ENCODE measurements around the gene PIGU.

Gene PIGU

DNA sequence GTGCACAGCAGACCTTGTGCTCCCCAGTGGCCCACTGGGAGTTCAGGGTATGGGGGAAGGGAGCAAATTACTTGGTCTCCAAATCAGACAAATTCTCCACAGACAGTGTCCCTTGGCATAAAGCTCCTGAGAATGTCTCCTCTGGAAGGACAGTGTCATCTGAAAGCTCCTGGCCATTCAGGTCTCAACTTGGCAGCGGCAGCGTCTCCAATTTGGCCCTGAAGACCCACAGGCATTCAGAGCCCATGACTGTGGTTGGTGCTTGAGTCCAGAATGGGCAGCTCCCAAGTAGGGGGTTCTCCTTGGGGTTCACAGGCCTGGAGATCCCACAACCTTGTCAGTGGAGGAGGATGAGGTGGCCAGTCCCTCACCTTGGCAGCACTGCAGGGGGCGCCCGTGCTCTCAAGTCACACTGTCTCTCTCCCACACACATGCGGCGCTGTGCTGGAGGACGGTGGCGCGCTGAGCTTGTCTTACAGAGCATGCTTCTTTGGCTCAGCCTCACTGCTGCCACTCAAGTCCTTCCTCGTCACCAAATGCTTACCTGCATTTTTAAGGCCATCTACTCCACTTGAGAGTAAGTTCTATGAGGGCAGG lies 140.0 kb downstream of the PIGU start:
- Histone ChIP-seq H3K27me3 (ENCODE audit: insufficient read depth, poor library complexity, severe bottlenecking) (no peaks in the 10 kb centered on the region), H3K4me1 (ENCODE audit: insufficient read depth, poor library complexity, severe bottlenecking) (no peaks in the 10 kb centered on the region), H3K27ac (ENCODE audit: poor library complexity, severe bottlenecking) (no peak overlapping the region), H3K9me3 (ENCODE audit: severe bottlenecking) (no peaks in the 10 kb centered on the region), H3K36me3 (ENCODE audit: low read depth) (peaks cover 96% of the 10 kb centered on the region), H3K4me3 (ENCODE audit: severe bottlenecking) (no peak overlapping the region)
- DNase-seq (ENCODE audit: low spot score) (peak; percentile 87), ATAC-seq (ENCODE audit: low read depth) (no peak)
- TF ChIP-seq, protein P1, sequence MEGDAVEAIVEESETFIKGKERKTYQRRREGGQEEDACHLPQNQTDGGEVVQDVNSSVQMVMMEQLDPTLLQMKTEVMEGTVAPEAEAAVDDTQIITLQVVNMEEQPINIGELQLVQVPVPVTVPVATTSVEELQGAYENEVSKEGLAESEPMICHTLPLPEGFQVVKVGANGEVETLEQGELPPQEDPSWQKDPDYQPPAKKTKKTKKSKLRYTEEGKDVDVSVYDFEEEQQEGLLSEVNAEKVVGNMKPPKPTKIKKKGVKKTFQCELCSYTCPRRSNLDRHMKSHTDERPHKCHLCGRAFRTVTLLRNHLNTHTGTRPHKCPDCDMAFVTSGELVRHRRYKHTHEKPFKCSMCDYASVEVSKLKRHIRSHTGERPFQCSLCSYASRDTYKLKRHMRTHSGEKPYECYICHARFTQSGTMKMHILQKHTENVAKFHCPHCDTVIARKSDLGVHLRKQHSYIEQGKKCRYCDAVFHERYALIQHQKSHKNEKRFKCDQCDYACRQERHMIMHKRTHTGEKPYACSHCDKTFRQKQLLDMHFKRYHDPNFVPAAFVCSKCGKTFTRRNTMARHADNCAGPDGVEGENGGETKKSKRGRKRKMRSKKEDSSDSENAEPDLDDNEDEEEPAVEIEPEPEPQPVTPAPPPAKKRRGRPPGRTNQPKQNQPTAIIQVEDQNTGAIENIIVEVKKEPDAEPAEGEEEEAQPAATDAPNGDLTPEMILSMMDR (IDR thresholded peaks at IDR 0.05; ENCODE audit: poor library complexity, severe bottlenecking): no peak

DNA sequence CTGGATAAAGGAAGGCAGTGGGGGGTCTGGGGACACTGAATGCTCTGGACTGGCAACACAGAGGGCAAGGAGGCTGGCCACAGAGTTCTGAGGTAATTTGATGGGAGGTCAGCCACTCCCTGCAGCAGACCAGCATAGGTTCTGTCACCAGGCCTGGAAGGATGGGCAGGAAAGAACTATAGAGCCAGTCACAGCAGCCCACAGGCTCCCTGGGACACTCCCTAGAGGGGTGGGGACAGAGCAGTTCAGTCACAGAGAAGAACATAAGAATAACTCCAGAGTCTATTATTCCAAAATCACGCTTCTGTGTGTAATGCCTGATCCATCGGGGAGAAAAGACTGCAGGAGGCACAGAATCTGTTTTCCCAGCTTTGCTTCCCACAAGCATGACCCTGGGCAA lies 141.0 kb downstream of the PIGU start:
- peak; percentile 65 for DNase-seq (ENCODE audit: low spot score)
- ATAC-seq (ENCODE audit: low read depth): no peak
- Histone ChIP-seq H3K4me3 (ENCODE audit: severe bottlenecking) (no peak overlapping the region), H3K27me3 (ENCODE audit: insufficient read depth, poor library complexity, severe bottlenecking) (no peaks in the 10 kb centered on the region), H3K9me3 (ENCODE audit: severe bottlenecking) (no peaks in the 10 kb centered on the region), H3K4me1 (ENCODE audit: insufficient read depth, poor library complexity, severe bottlenecking) (no peaks in the 10 kb centered on the region), H3K27ac (ENCODE audit: poor library complexity, severe bottlenecking) (no peak overlapping the region), H3K36me3 (ENCODE audit: low read depth) (peaks cover 96% of the 10 kb centered on the region)
- TF ChIP-seq, protein P1 (IDR thresholded peaks at IDR 0.05; ENCODE audit: poor library complexity, severe bottlenecking): no peak

- no peaks in the 10 kb centered on the region for H3K9me3 ChIP-seq (ENCODE audit: severe bottlenecking)
- H3K27me3 ChIP-seq (ENCODE audit: insufficient read depth, poor library complexity, severe bottlenecking): no peaks in the 10 kb centered on the region
- peak; percentile 64 for DNase-seq (ENCODE audit: low spot score)
- H3K36me3 ChIP-seq (ENCODE audit: low read depth): peaks cover 96% of the 10 kb centered on the region
- ATAC-seq (ENCODE audit: low read depth): no peak
- no peak overlapping the region for H3K27ac ChIP-seq (ENCODE audit: poor library complexity, severe bottlenecking)
- H3K4me3 ChIP-seq (ENCODE audit: severe bottlenecking): no peak overlapping the region
- TF ChIP-seq, protein P1 (IDR thresholded peaks at IDR 0.05; ENCODE audit: poor library complexity, severe bottlenecking): no peak
- H3K4me1 ChIP-seq (ENCODE audit: insufficient read depth, poor library complexity, severe bottlenecking): no peaks in the 10 kb centered on the region
Observed at GRCh38 chr20:34535301-34535840, 141.5 kb downstream of the PIGU start.

GRCh38 chr20:34534391-34535165 lies 142.3 kb downstream of the PIGU start:
- TF ChIP-seq, protein P1 (IDR thresholded peaks at IDR 0.05; ENCODE audit: poor library complexity, severe bottlenecking): no peak
- Histone ChIP-seq H3K4me3 (ENCODE audit: severe bottlenecking) (no peak overlapping the region), H3K4me1 (ENCODE audit: insufficient read depth, poor library complexity, severe bottlenecking) (no peaks in the 10 kb centered on the region), H3K27ac (ENCODE audit: poor library complexity, severe bottlenecking) (no peak overlapping the region), H3K9me3 (ENCODE audit: severe bottlenecking) (no peaks in the 10 kb centered on the region), H3K36me3 (ENCODE audit: low read depth) (peaks cover 96% of the 10 kb centered on the region), H3K27me3 (ENCODE audit: insufficient read depth, poor library complexity, severe bottlenecking) (no peaks in the 10 kb centered on the region)
- ATAC-seq (ENCODE audit: low read depth) (no peak), DNase-seq (ENCODE audit: low spot score) (peak; percentile 79)
